ENCODE data around the gene C22orf31.
"Not testable (repeated sequence)": the region's sequence is repeated elsewhere in the genome, so short reads cannot be mapped to it uniquely, and the experiment has no call there.

C22orf31 gene

GRCh38 chr22:29061773-29062172, at the start of gene C22orf31:
C22orf31 (minus strand) TSS chr22:29061831; CDS start chr22:29061792, 39 bp downstream.
- DNase-seq (no peak), ATAC-seq (no peak)

- ATAC-seq (no peak), DNase-seq (no peak)
These were observed 49.3 kb upstream of the C22orf31 start for GRCh38 chr22:29110946-29111345.

GRCh38 chr22:29109822-29110221, 48.2 kb upstream of the C22orf31 start:
- DNase-seq: no peak
- ATAC-seq: no peak

GRCh38 chr22:29108137-29108536, 46.5 kb upstream of the C22orf31 start:
- ATAC-seq: no peak
- no peak for DNase-seq

GRCh38 chr22:29106839-29107238, 45.2 kb upstream of the C22orf31 start:
- no peak for ATAC-seq

GRCh38 chr22:29105468-29105867, 43.8 kb upstream of the C22orf31 start:
- no peak for ATAC-seq
- DNase-seq: no peak

More at GRCh38 chr22:29106839-29107238, 45.2 kb upstream of the C22orf31 start:
- no peak for DNase-seq

- no peak for ATAC-seq
- no peak for DNase-seq
These were observed 41.5 kb upstream of the C22orf31 start for GRCh38 chr22:29103121-29103520.

GRCh38 chr22:29102300-29102699, 40.7 kb upstream of the C22orf31 start:
- ATAC-seq (no peak), DNase-seq (no peak)

- DNase-seq (no peak), ATAC-seq (no peak)
These were observed 36.7 kb upstream of the C22orf31 start for GRCh38 chr22:29098296-29098695.

GRCh38 chr22:29096736-29097669, 35.4 kb upstream of the C22orf31 start:
- DNase-seq (no peak), ATAC-seq (no peak)

GRCh38 chr22:29095459-29095858, 33.8 kb upstream of the C22orf31 start:
- ATAC-seq: no peak

GRCh38 chr22:29093501-29094300, 32.1 kb upstream of the C22orf31 start:
- ATAC-seq: no peak
- DNase-seq: no peak

More at GRCh38 chr22:29095459-29095858, 33.8 kb upstream of the C22orf31 start:
- DNase-seq: no peak

GRCh38 chr22:29093030-29093429, 31.4 kb upstream of the C22orf31 start:
- no peak for DNase-seq
- no peak for ATAC-seq

GRCh38 chr22:29092243-29092642, 30.6 kb upstream of the C22orf31 start:
- ATAC-seq: no peak

GRCh38 chr22:29090039-29090438, 28.4 kb upstream of the C22orf31 start:
- ATAC-seq (no peak), DNase-seq (no peak)

More at GRCh38 chr22:29092243-29092642, 30.6 kb upstream of the C22orf31 start:
- no peak for DNase-seq

GRCh38 chr22:29089507-29089906, 27.9 kb upstream of the C22orf31 start:
- ATAC-seq (no peak), DNase-seq (no peak)

- ATAC-seq (no peak), DNase-seq (no peak)
These were observed 27.2 kb upstream of the C22orf31 start for GRCh38 chr22:29088809-29089208.

GRCh38 chr22:29087012-29087411, 25.4 kb upstream of the C22orf31 start:
- DNase-seq: no peak
- ATAC-seq: no peak

- ATAC-seq: no peak
- no peak for DNase-seq
These were observed 22.4 kb upstream of the C22orf31 start for GRCh38 chr22:29083933-29084591.

- DNase-seq, ATAC-seq: not testable (repeated sequence)
These were observed 21.9 kb upstream of the C22orf31 start for GRCh38 chr22:29083576-29083932.

GRCh38 chr22:29082826-29083545, 21.4 kb upstream of the C22orf31 start:
- no peak for ATAC-seq
- DNase-seq: no peak
